Thyroid gland (tissue), 4 donors: ENCODE results near the gene ZNF200. TPM values are rescaled to one million over a fixed set of nuclear protein-coding genes. Genes with fewer than 3 reads are reported as not detected.

Experiments used
- DNase-seq, 2 donors: peaks; one replicate each; pipeline ENCODE4 v3.0.0-alpha.2; 2019
- H3K27ac ChIP-seq, 3 donors: fragments of 200-600 bp; sonication (generic); 1 replicate in 2 of 3; 2 replicates in 1 of 3; pipeline ENCODE4 v1.5.1; 2016 to 2019; ENCODE audit warnings: mild to moderate bottlenecking in 1 of 3, moderate library complexity in 1 of 3
- H3K27me3 ChIP-seq: fragments of 200-600 bp; sonication (generic); one replicate; pipeline ENCODE4 v1.5.1; 2019
- H3K36me3 ChIP-seq, 2 donors: fragments of 200-600 bp; sonication (generic); one replicate each; pipeline ENCODE4 v1.5.1; 2016 to 2019
- H3K4me1 ChIP-seq, 2 donors: fragments of 200-600 bp; sonication (generic); one replicate each; pipeline ENCODE4 v1.5.1; 2017 to 2019
- H3K4me3 ChIP-seq, 3 donors: fragments of 200-600 bp; sonication (generic); replicated peaks in 1 of 3; 1 replicate in 2 of 3; 2 replicates in 1 of 3; pipeline ENCODE4 v1.5.1; 2016; ENCODE audit warnings: mild to moderate bottlenecking in 1 of 3
- H3K9me3 ChIP-seq: fragments of 200-600 bp; sonication (generic); one replicate; pipeline ENCODE4 v1.5.1; 2017
- CTCF ChIP-seq, 6 experiments: fragments of 200-600 bp in 3 of 6; fragments of 450-650 bp in 3 of 6; sonication (generic) in 3 of 6; IDR thresholded peaks; one replicate each; pipeline ENCODE4 v1.5.1; 2016 to 2019; ENCODE audit warnings: antibody characterized with exemption in 6 of 6, mild to moderate bottlenecking in 2 of 6, inconsistent platforms in 1 of 6, moderate library complexity in 1 of 6
- POLR2A ChIP-seq, 2 donors: fragments of 450-650 bp; IDR thresholded peaks; one replicate each; pipeline ENCODE4 v1.6.1; 2017; ENCODE audit warnings: antibody characterized with exemption in 2 of 2, mild to moderate bottlenecking in 2 of 2, moderate library complexity in 1 of 2
- WGBS, 2 donors: methylation state at CpG; one replicate each; pipeline ENCODE4 v1.1.5; 2017; 5-methylcytosine and 5-hydroxymethylcytosine counted together
- intact Hi-C: fragments of 100-400 bp; cut with DNase I; formaldehyde crosslinking; loops from one replicate; pipeline ENCODE4 v1.15.1; 2023
- total RNA-seq, 4 donors: library from RNA; depleted of rRNA; stranded (reverse); fragments of >200 nt; gene quantifications; one replicate each; pipeline ENCODE4 v1.2.3, GENCODE V29; 2016

Gene ZNF200
- total RNA-seq, 4 donors from 2014 or later: 6.4 to 10.8 (median 9.4) TPM

- Histone ChIP-seq H3K4me3 (no peak within 1 kb of the TSS), H3K27me3 (peaks cover 53% of the 10 kb centered on the region), H3K27ac (no peak within 1 kb of the TSS), H3K4me1 (peaks cover 7 to 24% of the 10 kb centered on the region in 2 donors), H3K9me3 (no peaks in the 10 kb centered on the region), H3K36me3 (no peaks in the 10 kb centered on the region)
- no peak for DNase-seq
- TF ChIP-seq POLR2A (IDR thresholded peaks at IDR 0.05) (no peak), CTCF (IDR thresholded peaks at IDR 0.05) (no peak)
- 3 to 4% methylated on average over 50 of the region's 51 CpGs for WGBS, 2 donors
- intact Hi-C loops: no loop called here
Observed at GRCh38 chr16:3187798-3188674, 46.9 kb downstream of the ZNF200 start, which contains the start of gene OR1F1. Gene OR1F1 (plus strand): TSS chr16:3188204.

- H3K9me3 ChIP-seq: no peaks in the 10 kb centered on the region
- 68 to 74% methylated on average over 23 of the region's 23 CpGs for WGBS, 2 donors
- no peak overlapping the region for H3K4me3 ChIP-seq
- TF ChIP-seq POLR2A (IDR thresholded peaks at IDR 0.05) (no peak), CTCF (IDR thresholded peaks at IDR 0.05) (no peak)
- intact Hi-C loops: no loop called here
- H3K36me3 ChIP-seq: no peaks in the 10 kb centered on the region
- peaks cover 13 to 30% of the 10 kb centered on the region in 2 donors for H3K4me1 ChIP-seq
- DNase-seq: no peak
- H3K27me3 ChIP-seq: peaks cover 53% of the 10 kb centered on the region
- H3K27ac ChIP-seq: no peak overlapping the region
Observed at GRCh38 chr16:3186946-3187690, 47.8 kb downstream of the ZNF200 start.

- intact Hi-C loops: no loop called here
- no peak for DNase-seq
Observed at GRCh38 chr16:3183445-3184139, 51.4 kb downstream of the ZNF200 start.

More at GRCh38 chr16:3183445-3184139, 51.4 kb downstream of the ZNF200 start:
- no peaks in the 10 kb centered on the region for H3K9me3 ChIP-seq
- H3K36me3 ChIP-seq: no peaks in the 10 kb centered on the region
- H3K4me3 ChIP-seq: no peak overlapping the region
- TF ChIP-seq POLR2A (IDR thresholded peaks at IDR 0.05) (no peak), CTCF (IDR thresholded peaks at IDR 0.05) (peak in 1 of 6 experiments; percentile 12)
- no peak overlapping the region for H3K27ac ChIP-seq
- peaks cover 9 to 20% of the 10 kb centered on the region in 2 donors for H3K4me1 ChIP-seq
- 5 to 7% methylated on average over 34 to 41 of the region's 42 CpGs for WGBS, 2 donors
- H3K27me3 ChIP-seq: peaks cover 31% of the 10 kb centered on the region
